ENCODE results near the gene TRPV3. TPM values are rescaled to one million over a fixed set of nuclear protein-coding genes. Genes with fewer than 3 reads are reported as not detected.

TRPV3 gene
- total RNA-seq, 1 experiment from 2014 or later: 1.4 TPM

DNA sequence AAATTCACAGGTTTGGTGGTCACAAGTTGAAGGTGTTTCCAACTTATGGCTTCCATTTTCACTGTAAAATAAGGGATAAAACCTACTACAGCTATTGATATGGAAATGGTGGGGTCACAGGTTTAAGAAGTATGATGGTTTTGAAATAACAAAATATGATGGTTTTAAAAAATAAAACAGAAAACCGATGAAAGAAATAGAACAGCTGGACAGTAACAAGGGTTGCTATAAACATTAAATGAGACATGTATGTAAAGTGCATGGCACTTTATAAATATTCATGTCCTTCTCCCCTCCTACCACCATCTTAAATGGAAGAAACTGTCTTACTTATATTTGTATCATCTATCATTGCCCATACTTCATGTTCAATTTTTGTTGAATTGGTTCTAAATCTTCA, 50.5 kb downstream of the TRPV3 start (continued):
- TF ChIP-seq, protein P1, sequence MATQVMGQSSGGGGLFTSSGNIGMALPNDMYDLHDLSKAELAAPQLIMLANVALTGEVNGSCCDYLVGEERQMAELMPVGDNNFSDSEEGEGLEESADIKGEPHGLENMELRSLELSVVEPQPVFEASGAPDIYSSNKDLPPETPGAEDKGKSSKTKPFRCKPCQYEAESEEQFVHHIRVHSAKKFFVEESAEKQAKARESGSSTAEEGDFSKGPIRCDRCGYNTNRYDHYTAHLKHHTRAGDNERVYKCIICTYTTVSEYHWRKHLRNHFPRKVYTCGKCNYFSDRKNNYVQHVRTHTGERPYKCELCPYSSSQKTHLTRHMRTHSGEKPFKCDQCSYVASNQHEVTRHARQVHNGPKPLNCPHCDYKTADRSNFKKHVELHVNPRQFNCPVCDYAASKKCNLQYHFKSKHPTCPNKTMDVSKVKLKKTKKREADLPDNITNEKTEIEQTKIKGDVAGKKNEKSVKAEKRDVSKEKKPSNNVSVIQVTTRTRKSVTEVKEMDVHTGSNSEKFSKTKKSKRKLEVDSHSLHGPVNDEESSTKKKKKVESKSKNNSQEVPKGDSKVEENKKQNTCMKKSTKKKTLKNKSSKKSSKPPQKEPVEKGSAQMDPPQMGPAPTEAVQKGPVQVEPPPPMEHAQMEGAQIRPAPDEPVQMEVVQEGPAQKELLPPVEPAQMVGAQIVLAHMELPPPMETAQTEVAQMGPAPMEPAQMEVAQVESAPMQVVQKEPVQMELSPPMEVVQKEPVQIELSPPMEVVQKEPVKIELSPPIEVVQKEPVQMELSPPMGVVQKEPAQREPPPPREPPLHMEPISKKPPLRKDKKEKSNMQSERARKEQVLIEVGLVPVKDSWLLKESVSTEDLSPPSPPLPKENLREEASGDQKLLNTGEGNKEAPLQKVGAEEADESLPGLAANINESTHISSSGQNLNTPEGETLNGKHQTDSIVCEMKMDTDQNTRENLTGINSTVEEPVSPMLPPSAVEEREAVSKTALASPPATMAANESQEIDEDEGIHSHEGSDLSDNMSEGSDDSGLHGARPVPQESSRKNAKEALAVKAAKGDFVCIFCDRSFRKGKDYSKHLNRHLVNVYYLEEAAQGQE (IDR thresholded peaks at IDR 0.05; ENCODE audit: low read depth): no peak
- TF ChIP-seq EGR1 (IDR thresholded peaks at IDR 0.05; ENCODE audit: low read depth) (no peak), SP1 (IDR thresholded peaks at IDR 0.05; ENCODE audit: low read depth) (no peak), JUND (IDR thresholded peaks at IDR 0.05) (no peak), POLR2A (IDR thresholded peaks at IDR 0.05; ENCODE audit: borderline replicate concordance, extremely low read depth, insufficient read depth, insufficient read length) (no peak)
- TF ChIP-seq, protein P2, sequence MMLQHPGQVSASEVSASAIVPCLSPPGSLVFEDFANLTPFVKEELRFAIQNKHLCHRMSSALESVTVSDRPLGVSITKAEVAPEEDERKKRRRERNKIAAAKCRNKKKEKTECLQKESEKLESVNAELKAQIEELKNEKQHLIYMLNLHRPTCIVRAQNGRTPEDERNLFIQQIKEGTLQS (IDR thresholded peaks at IDR 0.05): no peak

DNA sequence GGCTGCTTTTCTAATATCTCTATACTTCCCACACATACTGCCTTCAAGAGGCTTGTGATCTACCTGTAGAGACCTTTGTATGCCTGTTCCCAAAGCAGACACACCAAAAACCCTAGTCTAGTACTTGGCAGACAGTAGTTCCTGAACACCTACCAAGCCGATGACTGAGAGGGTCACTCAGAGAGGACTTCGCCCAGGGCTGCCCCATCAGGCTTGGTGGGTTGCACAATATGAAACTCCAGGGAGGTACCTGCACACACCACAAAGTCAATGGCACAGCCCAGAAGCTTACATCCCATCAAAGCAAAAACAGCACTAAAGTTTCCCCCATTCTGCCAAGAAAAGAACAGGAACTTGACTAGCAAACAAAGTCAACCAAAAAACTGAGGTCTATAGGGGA, 51.6 kb downstream of the TRPV3 start:
- no peaks in the 10 kb centered on the region for H3K79me2 ChIP-seq (ENCODE audit: insufficient read depth, low read length)
- RAD21 ChIA-PET (ENCODE audit: low non-redundant PET in 1 of 2, low total read pairs in 2 of 2, uncharacterized antibody in 2 of 2, unreplicated experiment in 2 of 2): no interaction called here
- no peak overlapping the region for H2AFZ ChIP-seq (ENCODE audit: low read depth, low read length, poor library complexity, severe bottlenecking)
- TF ChIP-seq EZH2 (IDR thresholded peaks at IDR 0.05): no peak
- TF ChIP-seq SP1 (IDR thresholded peaks at IDR 0.05; ENCODE audit: low read depth): no peak
- TF ChIP-seq SIN3A (IDR thresholded peaks at IDR 0.05; ENCODE audit: low read depth): no peak
- no peak for TF ChIP-seq EGR1 (IDR thresholded peaks at IDR 0.05; ENCODE audit: low read depth)
- no peaks in the 10 kb centered on the region for H3K4me1 ChIP-seq (ENCODE audit: control insufficient read depth in 1 of 2, insufficient read depth in 2 of 2, low read length in 2 of 2)
- no TSS peak for BruUV-seq (replicated peaks)
- ATAC-seq: no peak
- H3K36me3 ChIP-seq (ENCODE audit: control insufficient read depth in 1 of 2, insufficient read depth in 2 of 2, low read length in 2 of 2): no peaks in the 10 kb centered on the region
- intact Hi-C loops (cut with micrococcal nuclease): no loop called here
- H3K9me3 ChIP-seq (ENCODE audit: control insufficient read depth in 1 of 2, insufficient read depth in 1 of 2, low read depth in 1 of 2, low read length in 2 of 2): peaks cover 0 to under 1% of the 10 kb centered on the region in 2 experiments; a peak in 1 of 4 replicates
- no peak overlapping the region for H3K9ac ChIP-seq (ENCODE audit: low read length)
- no peak overlapping the region for H3K27ac ChIP-seq (ENCODE audit: low read depth, low read length)
- no peak overlapping the region for H3K4me2 ChIP-seq (ENCODE audit: low read length)
- POLR2A ChIA-PET: no interaction called here
- peaks cover 7% of the 10 kb centered on the region; the same call in 1 of the 2 replicates for H3K27me3 ChIP-seq (ENCODE audit: insufficient read depth, low read length)
- H3K4me3 ChIP-seq (replicated peaks in 1 of 2; ENCODE audit: low read depth in 1 of 2, low read length in 2 of 2): no peak overlapping the region
- DNase-seq (ENCODE audit: low read depth, low spot score): no peak
- H4K20me1 ChIP-seq (ENCODE audit: insufficient read depth): no peaks in the 10 kb centered on the region
- H3K9me2 ChIP-seq (ENCODE audit: insufficient read depth): no peaks in the 10 kb centered on the region
- CTCF ChIA-PET: no interaction called here

Data from HCT116 (cell line).